ENCODE data around the gene AGFG2.

DNA sequence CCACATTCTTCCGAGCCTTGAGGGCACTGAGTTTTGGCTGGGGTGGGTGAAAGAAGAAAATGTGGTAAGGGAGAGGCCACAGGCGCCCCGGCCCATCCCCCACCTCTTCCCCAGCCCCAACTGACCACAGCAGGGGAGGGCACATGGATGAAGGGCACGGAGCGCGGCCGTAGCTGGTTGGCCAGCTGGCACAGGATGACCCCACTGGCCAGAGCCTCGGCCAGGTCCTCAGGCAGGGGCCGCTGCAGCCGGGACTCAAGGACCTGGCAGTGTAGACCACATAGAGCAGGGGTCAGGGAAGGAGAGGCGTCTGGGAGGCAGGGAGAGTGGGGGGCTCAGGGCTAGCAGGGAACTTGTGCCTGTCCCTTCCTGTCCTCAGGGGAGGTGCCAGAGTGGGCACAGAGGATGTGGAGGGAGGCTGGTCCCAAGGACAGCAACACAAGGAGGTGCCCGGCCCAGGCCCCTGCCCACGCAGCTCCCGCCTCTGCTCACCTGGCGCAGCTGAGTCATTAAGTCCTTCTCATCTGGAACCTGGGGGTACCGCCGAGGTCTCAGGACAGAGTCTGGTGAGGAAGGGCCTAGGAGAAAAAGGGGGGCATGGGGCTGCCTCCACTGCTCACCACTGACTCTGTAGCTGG lies 36.9 kb downstream of the AGFG2 start:
- TF ChIP-seq POLR2A (IDR thresholded peaks at IDR 0.05), result no peak
- TF ChIP-seq, protein P1, sequence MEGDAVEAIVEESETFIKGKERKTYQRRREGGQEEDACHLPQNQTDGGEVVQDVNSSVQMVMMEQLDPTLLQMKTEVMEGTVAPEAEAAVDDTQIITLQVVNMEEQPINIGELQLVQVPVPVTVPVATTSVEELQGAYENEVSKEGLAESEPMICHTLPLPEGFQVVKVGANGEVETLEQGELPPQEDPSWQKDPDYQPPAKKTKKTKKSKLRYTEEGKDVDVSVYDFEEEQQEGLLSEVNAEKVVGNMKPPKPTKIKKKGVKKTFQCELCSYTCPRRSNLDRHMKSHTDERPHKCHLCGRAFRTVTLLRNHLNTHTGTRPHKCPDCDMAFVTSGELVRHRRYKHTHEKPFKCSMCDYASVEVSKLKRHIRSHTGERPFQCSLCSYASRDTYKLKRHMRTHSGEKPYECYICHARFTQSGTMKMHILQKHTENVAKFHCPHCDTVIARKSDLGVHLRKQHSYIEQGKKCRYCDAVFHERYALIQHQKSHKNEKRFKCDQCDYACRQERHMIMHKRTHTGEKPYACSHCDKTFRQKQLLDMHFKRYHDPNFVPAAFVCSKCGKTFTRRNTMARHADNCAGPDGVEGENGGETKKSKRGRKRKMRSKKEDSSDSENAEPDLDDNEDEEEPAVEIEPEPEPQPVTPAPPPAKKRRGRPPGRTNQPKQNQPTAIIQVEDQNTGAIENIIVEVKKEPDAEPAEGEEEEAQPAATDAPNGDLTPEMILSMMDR (IDR thresholded peaks at IDR 0.05), result no peak

All from prostate gland (tissue), 2 donors.